CMK (cell line): ENCODE data around the gene PIGR.

Source experiments
- DNase-seq: peaks from one replicate; pipeline ENCODE4 v3.0.0-alpha.2; 2010; ENCODE audit warnings: low read depth

Gene PIGR

DNA sequence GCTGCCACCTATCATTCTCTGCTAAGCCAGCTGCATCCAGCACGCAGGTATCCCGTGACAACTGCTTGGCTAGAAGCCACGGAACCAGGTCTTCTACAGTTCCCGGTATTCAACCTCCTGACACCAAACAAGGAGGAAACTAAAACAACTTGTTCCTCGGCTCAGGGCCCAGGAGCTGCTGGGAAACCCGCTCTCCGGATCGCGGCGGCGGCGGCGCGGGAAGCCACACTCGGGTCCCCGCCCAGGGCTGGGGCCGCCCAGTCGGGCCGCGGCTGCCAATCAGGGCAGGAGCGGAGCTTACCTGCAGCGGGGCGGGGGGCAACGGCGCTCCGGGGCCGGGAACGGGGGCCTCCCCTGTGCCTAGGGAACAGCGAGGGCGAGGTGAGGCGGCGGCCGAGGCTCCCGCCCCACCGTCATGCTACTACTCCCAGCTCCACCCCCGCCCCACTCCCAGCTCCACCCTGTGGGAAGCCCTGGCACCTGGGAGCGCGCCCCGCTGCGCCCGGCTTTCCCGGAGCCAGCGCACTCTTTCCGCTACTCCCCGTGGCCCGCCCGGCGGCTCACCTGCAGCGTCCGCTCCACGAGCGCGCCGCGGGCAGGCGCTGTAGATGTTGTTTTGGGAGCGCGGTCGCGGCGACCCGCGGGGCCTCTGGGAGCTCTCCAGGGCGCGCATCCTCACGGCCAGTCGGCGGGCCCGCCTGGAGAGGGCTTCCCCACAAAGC, 36.9 kb downstream of the PIGR start:
- DNase-seq, result no peak

DNA sequence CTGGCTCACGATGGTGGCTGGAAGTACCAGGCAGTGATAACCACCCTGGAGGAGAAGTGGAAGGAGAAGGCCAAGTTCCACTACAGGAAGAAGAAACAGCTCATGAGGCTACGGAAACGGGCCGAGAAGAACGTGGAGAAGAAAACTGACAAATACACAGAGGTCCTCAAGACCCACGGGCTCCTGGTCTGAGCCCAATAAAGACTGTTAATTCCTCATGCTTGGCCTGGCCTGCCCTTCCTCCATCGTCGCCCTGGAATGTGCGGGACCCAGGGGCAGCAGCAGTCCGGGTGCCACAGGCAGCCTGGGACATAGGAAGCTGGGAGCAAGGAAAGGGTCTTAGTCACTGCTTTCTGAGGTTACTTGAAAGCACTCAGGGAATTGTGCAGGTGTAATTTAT, 38.2 kb downstream of the PIGR start:
- no peak for DNase-seq

DNA sequence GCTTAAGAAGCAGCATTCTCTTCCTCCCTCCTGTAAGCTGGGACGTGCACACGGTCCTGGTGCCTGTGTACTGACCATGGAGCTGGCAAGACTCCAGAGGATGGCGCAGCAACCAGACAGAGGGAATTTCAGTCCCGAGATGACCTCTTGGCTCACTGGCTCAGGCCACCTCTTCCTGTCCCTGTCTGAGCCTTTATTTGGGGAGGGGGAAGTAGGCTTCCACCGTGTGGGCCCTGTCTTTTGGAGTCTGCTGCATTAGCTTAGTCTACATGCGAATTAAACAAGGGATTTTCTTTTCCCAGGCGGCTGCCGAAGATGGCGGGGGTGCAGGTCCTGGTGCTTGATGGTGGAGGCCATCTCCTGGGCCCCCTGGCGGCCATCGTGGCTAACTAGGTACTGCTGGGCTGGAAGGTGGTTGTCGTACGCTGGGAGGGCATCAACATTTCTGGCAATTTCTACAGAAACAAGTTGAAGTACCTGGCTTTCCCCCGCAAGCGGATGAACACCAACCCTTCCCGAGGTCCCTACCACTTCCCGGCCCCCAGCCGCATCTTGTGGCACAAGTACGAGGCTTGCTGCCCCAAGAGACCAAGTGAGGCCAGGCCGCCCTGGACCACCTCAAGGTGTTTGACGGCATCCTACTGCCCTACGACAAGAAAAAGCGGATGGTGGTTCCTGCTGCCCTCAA, 38.8 kb downstream of the PIGR start:
- no peak for DNase-seq

DNA sequence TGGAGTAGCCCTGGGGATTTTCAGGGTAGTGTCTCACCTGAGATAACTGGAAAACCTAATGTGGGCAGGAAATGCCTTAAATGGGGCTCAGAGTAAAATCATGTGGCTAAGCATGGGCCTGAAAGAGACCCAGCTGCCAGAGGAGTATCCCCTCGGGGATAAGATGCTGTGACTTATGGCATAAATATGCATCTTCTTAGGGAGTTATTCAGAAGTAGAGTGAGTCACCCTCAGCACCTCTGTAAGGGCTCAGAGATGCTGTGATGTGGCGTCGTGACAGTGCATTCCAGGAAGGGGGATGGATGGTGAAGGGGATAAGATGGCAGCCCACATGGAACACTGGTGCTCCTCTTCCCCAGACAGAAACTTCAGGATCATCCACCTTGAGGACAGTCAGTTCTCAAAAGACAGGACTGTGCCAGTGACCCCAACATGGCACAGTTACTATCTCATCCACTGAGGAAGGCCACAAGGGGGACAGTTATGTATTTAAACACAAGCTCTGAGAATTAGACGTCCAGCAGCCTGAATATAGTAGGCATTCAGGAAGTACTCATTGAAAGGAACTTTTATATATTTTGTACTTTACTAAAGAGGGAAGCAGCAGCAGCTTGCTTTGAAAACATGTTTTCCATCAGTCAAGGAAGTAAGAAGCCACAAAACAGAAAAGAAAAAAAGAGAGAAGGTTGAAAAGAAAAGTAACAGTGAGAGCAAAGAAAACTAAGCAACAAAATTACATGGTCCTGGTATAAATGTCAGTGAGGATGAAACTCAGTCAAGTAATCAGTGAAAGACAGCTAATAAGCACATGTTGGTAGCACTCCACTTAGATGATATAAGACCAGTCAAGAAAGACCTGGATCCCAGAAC, 40.7 kb downstream of the PIGR start:
- DNase-seq, result no peak

DNA sequence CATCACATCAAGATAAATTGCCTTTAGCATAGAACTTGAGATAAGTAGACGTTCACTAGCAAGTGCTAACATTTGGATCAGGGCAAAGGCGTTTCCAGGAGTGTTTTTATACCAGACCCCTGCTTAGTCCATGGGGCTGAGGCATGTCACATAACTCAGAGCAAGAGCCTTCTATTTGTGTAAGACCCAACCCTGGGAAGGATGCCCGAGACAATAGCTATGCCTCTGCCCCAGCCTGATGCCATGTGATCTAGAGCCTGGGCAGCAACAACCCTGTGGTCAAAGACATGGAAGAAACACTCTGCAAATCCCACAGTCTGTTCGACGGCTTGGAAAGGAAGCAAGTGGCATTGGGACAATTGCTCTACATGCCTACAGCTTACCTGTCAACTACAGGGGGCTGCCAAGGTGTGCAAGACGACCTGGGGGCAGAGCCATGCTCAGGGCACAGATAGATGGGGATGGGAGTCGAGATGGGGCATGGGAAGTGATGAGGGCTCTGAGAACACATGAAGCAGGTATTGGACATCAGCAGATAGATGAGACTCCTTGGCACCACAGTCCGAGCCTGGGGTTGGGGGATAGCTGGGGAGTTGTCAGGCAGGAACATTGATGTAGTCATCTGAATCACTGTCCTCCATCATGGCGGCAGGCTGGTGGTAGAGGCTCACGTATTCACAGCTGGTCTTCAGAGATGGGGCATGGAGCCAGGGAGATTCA, 41.7 kb downstream of the PIGR start:
- no peak for DNase-seq

DNA sequence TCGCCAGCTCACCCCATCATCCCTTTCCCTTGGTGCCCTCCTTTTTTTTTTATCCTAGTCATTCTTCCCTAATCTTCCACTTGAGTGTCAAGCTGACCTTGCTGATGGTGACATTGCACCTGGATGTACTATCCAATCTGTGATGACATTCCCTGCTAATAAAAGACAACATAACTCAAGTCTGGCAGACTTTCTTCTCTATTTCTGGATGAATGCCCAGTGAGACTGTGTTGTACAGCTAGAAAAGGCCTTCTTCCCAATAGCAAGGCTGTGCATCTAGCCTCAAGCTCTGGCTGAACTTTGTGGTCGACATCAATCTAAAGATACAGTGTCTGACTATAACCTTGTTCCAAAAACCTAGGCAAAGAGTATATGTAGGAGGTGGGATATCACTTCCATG, 42.6 kb downstream of the PIGR start:
- DNase-seq, result no peak

DNA sequence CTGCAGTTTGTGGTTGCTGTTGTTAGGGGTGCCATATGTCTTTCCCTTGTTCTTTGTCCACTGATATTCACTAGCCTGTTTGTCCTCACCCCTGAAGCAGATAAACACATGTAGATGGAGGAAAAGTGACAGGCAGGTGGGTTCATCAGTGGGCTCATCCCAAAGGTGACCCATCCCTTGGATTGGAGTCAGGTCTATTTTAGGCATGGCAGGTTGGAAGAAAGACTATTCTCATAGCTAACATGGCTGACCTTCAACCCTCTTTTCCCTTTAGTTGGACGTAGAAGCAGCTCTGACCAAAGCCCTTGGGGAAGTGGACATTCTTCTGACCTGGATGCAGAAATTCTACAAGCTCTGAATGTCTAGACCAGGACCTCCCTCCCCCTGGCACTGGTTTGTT, 43.6 kb downstream of the PIGR start:
- no peak for DNase-seq

DNA sequence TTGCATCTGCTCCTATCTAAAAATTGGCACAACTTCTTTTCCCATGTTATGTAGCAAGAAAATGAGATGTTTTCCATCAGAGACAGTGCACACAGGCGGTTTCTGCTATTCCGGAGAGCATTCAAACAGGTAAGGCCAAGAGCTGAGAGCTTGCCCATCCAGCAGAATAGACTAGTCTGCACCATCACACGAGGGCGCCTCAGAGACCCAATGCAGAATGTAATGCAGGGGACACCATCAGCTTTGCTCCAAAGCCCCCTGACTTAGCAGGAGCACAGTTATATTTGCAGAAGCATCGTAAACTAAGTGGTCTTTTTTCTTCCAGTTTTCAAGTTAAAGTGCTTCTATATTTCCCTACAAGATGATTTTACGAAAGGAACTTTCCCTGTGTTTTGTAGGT, 44.3 kb downstream of the PIGR start:
- no peak for DNase-seq

DNA sequence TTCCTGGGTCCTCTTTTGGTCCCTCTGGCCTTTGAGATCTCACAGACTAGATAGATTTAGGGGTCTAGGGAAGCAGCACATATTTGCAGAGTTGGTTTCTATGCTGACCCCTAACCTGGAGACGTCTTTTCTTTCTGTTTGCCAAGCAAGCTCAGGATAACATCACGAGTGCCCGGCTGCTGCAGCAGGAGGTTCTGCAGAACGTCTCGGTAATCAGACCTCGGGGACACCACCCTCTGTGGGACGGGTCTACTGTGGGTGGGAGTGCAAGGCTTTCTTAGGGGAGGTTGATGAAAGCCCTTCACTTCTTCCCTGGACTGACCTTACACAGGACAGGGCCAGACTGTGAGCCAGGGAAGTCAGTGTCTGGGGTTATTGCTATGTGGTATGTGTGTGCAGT, 46.1 kb downstream of the PIGR start:
- DNase-seq, result no peak

DNA sequence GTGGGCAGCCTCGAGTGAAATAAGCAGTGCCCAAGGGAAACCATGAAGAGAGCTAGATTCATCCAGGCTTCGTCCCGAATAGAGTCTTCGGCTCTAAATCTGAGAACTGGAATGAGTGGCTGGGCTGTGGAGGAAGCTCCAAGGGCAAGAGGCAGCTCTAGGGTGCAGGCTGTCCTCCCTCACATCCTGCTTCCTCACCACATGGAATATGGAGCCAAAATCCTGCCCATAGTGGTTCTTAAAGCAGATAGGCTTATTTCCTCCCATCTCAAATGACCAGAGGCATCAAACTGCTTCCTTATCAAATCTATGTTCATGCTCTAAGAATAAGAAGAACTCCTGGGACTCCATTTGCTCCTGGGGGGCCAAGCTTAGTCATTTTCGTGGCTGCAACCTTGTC, 46.5 kb downstream of the PIGR start:
- no peak for DNase-seq

DNA sequence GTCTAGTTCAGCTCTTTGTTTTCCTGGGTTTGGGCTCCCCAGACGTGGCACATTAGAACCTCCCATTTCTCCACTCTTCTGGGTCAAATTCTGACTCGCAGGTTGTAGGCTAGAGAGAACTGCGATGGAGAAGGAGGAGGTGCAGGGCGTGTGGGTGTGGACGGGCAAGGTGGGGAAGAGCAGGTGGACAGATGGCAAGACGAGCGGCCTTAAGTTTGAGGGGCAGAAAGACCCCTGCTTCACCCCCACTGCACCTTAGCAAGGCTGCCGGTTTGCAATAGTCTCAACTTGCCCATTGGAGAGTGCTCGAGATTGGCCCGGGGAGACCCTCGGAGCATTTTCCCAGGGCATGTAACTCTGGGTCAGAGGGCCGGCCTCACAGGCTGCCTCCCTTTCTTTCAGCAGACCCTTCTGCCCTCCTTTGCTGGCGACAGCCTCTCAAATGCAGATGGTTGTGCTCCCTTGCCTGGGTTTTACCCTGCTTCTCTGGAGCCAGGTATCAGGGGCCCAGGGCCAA, 47.3 kb downstream of the PIGR start:
- DNase-seq, result no peak

DNA sequence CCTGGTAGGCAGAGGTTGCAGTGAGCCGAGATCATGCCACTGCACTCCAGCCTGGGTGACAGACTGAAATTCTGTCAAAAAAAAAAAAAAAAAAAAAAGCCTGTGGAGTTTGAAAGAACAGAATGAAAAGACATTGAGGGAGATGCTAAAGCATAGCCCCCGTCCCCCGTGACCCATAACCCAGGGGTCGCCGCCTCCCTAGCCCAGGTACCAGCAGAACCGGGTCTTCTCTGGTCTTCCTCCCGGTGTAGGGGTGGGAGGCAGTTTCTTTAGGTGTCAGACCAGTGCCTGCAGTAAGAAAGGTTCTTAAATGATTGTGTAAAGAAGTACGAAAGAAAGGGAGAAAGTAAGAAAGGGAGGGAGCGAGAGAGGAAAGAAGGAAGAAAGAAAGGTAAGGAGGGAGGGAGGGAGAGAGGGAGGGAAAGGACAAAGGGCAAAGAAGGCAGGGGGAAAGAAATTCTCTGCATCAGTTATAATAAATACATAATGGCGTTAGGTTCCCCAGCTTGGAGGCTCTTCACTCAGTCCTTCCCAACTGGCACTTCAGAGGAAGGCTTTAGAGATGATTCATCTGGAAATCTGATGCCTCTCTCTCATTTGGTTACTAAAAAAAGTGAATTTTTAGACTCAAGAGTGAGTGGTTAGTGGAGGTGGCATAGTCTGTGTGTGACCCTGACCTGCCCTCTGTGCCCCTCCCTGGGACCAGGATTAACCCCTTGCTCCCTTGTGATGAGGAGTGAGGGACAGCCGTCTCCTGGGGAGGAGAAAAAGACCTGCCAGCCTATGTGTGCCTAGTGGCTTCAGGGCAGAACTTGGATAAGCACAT, 48.0 kb downstream of the PIGR start:
- no peak for DNase-seq

DNA sequence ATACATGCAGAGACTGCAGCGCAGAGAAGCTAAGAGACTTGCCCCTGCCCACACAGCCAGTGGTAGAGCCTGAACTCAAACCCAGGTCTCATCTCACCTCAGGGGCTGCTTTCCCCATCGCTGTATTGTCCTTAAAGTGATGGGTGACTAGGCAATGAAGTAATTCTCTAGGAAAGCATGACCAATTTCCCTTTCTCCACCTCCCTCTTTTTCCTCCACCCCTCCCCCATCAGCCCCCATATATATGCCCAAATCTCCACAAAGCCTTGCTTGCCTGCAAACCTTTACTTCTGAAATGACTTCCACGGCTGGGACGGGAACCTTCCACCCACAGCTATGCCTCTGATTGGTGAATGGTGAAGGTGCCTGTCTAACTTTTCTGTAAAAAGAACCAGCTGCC, 49.1 kb downstream of the PIGR start, which contains the start of gene IL24:
TSS of gene IL24 (plus strand) at position 269 of the 400 bp plus-strand sequence. CDS start 390 bp downstream, outside the sequence.
- no peak for DNase-seq

DNA sequence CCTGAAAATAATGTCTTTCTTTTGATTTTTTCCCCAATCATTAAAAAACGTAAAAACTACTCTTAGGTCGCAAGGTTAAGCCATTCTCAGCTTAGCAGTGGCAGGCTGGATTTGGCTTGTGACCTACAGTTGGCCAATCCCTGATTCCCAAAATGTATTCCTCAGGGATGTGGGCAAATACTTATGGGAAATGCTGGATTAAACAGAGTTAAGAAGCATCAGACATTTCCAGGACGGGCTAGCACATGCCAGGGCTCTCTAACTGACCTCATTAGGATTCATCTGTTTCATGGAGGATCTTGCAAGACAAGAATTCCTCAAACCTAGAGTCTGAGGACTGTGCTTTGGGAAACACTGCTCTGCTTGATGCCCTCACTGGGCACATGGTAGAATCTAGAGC, 50.0 kb downstream of the PIGR start:
- no peak for DNase-seq

DNA sequence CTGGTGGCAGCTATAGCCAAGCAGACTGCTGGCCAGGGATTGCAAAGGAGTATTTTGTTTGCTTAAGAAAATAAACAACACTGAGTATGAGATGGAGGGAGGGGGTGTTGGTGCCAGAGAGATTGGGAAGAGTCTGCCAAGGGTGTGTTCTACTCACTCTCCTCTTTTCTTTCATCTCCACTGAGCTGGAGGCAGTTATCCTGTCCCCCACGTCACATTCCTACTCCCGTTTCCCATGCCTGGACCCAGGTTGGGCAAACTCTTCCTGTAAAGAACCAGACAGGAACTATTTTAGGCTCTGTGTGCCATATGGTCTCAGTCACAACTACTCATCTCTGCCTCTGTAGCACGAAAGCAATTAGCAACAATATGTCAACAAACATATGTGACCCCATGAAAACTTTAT, 50.4 kb downstream of the PIGR start:
- no peak for DNase-seq

DNA sequence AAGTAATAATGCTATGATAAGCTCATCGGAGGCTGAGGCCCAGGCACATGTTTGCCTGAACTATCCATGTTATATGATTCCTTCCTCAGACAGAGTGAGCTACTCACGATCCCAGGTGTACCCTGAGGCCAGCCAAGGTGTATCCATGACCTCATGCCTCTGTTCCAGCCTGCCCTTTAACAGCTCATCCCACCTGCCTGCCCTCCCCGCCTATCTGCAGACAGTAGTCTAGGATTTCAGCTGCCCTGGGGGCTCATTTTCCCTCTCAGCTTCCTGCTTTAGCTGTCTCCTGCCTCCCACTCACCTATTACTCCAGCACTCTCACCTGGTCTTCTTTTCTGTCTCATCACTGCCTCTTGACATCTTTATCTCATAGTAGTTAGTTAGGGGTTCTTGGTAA, 50.9 kb downstream of the PIGR start:
- DNase-seq, result no peak

DNA sequence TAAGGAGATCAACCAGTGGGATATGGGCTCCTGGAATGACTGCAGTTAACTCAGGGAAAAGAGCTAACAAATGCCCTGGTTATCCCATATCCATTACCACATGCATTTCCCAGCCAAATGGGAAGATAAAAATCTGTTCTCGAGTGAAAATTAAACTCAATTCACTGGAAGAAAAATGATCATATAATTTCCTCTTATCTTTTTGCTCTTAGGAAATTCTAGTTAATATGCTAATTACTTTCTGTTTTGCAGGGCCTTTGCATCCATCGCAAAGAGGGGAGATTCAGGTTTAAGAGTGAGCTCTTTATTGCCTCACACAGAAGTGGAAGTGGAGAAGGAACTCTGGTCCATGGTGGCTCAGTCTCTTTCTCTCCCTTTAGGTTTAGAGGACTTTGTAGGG, 52.9 kb downstream of the PIGR start:
- DNase-seq, result no peak

DNA sequence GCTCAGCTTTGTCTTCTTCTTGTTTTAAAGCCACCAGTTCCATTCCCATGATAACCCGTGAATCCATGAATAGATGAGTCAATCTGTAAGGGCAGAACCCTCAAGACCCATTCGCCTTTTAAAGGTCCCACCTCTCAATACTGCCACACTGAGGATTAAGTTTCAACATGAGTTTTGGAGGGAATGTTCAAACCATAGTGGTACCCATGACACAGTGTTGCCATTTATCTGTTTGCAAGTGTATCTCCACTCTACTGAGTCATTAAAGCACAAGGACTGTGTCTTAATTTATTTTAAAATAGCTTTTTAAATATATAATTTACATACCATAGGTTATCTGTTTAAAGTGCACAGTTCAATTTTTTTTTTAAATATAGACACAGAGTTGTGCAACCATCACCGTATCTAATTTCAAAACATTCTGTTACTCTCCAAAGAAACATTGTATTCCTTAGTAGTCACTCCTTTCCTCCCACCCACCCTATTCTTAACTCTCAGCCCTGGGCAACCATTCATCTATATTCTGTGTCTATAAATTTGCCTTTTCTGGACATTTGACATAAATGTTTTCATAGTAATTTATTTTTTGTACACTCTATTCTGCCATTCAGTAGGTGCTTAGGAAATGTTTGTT, 53.8 kb downstream of the PIGR start:
- DNase-seq, result no peak

DNA sequence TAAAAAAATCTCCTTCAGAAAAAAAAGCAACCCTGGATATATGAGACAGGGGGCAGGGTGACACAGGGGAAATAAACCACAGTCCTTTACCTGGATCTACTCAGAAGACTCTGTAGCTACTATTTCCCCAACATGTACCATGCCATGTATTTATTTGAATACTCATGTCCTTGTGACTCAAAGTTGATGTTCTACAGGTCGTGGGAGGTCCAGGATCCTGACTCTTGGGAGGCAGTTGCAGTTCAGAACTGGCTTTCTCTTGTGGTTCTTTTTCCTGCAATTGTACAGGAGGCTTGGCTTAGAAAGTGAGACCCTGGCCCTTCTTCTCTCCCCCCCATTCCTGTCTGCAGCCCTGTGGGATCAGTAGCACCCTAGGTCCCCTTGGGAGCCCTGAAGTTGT, 54.9 kb downstream of the PIGR start:
- no peak for DNase-seq
